Germinal center (tissue), 1 donor: ENCODE results near the gene ADARB1.
"Not testable (repeated sequence)": the region's sequence is repeated elsewhere in the genome, so short reads cannot be mapped to it uniquely, and the experiment has no call there.

Experiments
- DNase-seq: peaks from one replicate; pipeline ENCODE4 v3.0.0; 2012; ENCODE audit warnings: mixed read lengths, low spot score

ADARB1 gene

DNA sequence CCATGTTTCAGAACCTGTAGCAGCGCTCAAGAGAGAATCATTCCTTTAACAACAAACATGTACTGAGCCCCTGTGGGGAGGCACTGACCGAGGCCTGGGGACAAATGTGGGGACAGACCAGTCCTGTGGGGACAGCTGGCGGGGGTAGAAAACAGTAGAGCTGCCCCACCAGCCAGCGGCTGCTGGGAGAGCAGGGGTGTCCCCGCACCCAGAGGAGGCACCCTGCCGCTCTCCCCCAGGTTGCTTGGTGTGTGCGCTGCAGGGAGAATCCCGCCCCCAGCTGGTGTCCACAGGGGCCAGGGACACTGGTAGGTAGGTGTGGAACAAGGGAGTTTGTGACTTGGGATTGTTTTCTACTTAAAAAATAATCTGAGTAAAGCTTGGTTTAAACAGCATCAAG lies 62.1 kb downstream of the ADARB1 start:
- DNase-seq, result no peak

DNA sequence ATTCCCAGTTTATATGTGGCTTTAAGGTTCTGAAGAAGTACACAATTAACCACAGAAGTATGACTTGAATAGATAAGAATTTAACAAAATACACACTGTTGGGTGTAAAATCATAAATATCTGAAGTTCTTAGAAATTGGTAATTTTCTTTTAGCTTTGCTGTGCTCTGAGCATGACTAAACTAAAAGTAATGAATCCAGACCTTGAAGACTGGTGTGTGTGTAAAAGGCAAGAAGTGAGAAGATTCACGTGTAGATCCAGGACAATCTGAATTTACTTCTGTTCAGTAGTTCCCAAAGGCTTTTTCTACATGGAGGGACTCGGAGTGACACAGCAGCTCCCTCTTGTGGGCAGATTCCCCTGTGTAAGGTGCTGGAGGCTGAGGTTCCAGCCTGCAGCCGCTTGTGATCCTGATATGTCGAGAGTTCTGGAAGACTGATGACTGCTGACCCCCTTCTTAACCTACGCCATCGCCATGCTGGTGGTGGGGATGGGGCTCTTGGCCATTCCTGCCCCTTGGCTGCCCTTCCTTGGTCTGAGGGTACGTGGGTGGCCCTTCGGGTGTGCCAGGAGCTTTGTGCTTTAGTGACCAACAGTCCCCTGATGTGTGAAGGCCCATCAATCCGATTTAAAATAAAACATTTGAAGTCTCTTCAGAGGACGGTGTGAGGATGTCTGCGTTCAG lies 62.7 kb downstream of the ADARB1 start:
- DNase-seq, result peak; percentile 78

DNA sequence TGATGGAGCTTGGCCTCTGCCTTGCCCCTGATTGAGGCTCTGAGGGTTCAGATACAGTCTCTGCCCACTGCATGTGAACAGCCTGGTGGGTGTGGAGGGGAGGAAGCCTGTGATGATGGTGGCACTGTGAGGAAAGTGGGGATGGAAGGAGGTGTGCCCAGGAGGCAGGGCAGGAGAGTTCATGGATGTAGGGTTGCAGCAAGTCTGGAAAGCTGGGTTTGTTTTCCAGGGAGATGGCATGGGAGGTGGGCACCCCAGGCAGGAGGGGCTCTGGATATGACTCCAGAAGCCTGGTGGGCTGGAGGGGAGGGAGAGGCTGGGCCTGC lies 63.2 kb downstream of the ADARB1 start:
- no peak for DNase-seq

DNA sequence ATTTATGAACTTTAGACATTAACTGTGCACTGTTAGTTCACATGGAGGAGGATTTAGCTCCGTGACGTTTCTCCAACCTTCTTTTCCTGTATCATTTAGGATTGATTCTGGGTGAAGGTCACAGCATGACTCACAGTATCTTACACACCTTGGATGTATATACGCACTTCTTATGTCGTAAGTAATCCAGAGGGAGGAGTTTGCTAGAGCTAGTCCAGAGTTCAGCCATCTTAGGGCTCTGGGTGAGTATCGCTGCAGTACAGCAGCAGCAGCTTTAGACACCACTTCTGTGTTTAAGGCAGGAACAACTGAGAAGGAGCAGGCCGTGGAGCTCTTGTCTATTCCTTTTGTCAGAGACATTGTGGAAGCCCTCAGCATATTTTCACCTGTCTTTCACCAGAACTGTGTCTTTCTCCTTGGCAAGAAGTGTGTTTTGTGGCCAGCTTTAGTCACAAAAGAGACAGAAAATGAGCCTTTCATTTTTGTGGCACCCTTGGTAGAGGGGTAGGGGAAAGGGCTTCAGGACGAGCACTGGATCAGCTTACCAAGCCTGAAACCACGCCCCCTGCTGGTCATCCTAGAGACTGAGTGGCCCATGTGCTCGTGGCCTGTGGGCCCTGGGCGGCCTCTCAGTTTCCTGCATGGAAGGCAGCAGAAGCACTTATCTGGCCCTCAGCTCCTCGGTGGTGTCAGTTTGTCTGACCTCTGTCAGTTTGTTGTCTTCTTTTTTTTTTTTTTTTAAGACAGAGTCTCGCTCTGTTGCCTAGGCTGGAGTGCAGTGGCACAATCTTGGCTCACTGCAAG lies 64.0 kb downstream of the ADARB1 start:
- DNase-seq, result peak; percentile 58

DNA sequence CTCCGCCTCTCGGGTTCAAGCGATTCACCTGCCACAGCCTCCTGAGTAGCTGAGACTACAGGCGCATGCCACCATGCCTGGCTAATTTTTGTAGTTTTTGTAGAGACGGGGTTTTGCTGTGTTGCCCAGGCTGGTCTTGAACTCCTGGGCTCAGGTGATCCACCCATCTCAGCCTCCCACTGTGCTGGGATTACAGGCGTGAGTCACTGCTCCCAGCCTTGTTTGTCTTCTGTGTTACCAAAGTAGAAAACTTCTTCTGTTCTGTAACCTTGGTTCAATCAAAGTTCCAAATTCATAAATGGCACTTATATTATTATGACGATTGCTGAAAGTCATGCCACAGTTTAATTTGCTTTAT lies 64.6 kb downstream of the ADARB1 start:
- not testable (repeated sequence) for DNase-seq

DNA sequence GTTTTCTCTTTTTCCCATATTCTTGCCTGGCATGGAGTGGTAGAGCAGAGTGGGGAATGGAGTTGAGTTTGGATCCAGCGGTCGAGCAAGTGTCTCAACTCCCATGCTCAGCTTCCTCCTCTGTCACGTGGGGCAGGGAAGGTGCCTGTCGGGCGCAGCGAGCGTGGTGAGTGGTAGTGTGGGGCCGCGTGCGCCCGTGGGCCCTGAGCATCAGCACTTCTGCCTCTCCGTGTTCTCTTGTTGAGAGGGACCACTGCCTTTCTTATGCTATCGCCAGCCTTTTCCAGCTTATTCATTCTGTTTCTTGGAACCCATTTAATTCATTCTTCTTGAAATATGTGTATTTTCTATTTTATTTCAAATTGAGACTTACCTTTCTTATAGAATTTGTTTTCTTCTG lies 65.1 kb downstream of the ADARB1 start:
- DNase-seq, result no peak

DNA sequence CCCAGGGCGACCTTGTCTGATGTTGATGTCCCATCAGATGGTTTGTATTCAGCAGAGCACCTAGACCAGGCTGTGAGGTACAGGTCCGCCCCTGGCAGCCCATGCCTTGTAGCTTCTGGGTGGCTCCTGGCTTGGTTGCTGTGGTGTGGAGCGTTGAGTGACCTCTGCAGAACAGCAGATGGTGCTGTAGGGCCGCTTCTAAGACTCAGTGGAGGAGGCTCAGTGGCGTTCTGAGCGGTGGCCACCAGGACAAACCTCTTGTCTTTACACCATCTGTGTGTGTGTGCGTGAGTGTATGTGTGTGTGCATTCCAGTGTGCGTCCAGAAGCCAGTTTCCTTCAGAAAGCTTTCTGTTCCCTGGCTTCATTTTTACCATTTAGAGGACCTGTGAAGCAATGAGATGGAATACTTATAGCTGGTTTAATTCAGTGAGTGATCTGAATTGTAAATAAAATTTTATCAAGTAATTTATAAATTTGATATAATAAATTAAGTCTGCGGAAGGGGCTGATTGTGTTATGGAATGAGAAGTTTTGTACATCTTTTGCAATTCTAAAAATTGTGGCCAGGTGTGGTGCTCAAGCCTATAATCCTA lies 66.1 kb downstream of the ADARB1 start:
- DNase-seq, result peak; percentile 74

DNA sequence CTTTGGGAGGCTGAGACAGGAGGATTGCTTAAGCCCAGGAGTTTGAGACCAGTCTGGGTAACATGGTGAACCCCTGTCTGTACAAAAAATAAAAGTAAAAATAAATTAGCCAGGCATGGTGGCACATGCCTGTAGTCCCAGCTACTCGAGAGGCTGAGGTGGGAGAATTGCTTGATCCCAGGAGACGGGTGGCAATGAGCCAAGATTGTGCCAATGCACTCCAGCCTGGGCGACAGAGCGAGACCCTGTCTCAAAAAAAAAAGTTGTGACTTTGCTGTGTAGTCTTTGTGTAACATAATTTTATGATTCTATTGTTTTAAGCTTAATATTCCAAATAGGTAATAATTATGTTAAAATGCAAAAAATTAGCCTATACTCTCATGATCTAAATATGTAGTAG lies 66.6 kb downstream of the ADARB1 start:
- not testable (repeated sequence) for DNase-seq

DNA sequence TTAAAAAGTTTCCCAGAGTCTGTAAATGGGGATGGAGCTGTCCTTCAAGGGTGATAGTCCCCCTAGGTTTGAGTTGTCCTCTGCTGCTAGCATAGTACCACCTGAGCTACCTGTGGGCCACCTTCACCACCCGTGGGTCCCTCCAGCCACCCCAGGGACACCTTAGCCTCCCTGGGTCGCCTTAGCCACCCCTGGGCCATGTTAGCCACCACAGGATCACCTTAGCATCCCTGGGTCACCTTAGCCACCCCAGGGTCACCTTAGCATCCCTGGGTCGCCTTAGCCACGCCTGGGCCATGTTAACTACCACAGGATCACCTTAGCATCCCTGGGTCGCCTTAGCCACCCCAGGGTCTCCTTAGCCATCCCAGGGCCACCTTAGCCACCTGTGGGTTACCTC lies 67.1 kb downstream of the ADARB1 start:
- DNase-seq, result no peak

DNA sequence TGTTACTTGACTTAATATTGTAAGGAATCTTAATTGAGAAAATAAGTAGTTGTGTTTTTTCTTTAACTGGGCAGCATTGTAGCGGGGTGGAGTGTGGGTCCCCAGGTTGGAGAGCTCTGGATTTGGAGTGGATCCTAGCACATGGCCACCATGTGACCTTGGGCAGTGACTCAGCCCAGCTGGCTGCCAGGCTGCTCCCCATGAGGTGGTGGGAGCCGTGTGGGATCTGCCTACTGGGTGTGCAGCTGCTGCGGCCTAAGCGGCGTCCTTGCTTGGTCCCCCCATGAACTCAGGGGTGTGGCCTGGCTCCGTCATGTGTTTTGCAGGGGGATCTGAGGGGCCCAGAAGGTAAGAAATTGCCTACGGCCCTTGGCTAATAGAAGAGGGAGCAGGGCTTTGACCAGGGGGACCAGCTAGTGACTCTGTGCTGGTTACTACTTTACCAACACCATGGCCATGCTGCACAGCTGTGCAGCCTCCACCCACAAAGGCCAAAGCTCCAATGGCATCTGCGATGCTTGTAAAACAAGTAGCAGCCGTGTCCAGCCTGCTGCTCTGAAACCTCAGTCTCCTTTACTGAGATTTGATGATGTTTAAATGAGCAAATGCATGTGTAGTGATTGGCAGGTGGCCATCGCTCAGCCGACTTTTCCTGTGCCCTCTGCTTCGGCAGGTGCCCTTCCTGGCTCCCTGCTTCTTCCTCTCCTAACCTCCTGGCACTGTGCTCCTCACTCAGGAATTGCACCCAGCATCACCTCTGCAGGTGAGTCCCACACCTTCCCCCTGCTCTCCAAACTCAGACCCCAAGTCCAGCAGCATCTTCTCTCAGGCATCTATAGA lies 68.3 kb downstream of the ADARB1 start:
- DNase-seq, result no peak

DNA sequence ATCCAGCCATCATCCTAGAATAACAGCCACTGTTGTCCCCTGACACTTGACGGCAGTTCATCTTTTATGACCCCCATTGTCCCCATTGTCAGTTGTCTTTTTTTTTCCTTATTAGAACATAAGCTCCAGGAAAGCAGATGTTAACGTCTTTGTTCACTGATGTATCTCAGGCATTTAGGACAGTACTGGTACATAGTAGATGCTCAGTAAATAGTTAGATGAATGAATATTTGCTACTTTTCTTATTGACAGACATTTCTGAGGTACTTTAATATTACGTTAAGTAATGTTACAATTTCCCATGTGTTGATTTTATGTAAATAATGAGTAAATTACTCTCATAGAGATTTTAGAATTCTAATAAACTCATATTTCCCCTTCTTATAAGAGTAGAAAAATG lies 69.5 kb downstream of the ADARB1 start:
- no peak for DNase-seq

DNA sequence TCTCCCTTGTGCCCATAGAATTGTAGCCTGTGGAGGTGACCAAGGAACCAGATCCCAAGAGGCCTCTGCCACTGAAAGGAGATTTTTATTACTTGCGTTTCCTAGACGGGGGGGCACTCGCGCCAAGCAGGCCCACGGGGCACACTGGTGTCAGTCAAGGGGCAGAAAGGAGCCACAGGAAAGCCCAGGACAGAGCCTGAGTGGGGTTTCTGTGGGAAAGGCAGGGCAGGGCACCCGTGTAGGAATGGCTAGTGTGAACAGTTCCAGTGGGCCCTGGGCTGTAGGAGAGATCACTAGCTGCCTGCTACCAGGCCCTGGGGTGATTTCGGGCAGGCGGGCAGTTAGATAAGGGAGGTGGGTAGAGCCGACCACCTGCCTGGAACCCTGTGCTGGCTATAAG lies 70.8 kb downstream of the ADARB1 start:
- DNase-seq, result no peak

DNA sequence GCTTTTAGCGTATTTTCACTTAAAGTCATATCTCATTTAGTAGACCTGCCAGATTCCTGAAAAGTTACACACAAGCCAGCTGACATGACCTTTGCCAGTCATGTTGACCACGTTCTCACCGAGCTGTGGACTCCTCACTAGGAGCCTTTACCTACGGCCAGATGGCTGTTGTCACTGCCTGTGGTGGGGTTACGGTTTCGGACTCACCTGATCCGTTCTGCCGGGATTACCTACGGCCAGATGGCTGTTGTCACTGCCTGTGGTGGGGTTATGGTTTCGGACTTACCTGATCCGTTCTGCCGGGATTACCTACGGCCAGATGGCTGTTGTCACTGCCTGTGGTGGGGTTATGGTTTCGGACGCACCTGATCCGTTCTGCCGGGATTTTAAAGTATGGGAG lies 71.5 kb downstream of the ADARB1 start:
- DNase-seq, result not testable (repeated sequence)

DNA sequence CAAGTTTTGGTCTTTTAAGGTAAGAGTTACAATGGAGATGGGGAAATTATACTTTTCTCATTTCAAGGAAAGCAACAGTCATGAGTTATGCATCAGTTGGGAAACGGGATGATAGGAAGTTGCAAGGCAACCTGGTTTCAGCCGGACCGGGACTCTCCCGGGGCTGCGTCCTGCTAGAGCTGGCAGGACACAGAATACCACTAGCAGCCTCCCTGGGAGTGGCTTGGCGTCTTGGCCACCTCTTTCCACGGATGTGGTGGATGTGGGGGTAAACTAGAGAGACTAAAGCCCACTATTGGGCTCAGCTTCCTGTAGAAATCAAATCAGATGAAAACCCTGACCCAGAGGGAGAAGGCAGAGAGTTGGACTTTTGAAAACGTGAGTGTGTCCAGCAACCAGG lies 71.9 kb downstream of the ADARB1 start:
- DNase-seq, result no peak

DNA sequence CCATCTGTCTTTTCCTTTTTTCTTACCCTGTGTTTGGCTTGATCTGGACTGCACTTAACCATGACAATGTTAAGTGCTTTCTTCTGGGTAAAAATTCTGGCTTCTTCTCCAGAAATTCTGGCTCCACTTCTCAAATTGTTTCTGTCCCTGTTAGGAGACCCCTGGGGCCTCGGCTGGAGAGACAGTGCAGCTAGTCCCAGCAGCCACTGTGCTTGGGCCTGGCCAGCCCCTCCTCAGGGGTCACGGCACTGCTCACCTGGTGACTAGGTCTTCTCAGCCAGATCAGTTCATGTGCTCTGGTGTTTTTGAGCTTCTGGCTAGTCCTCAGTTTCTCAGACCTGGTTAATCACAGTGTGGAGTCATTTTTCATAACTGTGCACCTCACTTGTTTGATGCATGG lies 72.4 kb downstream of the ADARB1 start:
- no peak for DNase-seq

DNA sequence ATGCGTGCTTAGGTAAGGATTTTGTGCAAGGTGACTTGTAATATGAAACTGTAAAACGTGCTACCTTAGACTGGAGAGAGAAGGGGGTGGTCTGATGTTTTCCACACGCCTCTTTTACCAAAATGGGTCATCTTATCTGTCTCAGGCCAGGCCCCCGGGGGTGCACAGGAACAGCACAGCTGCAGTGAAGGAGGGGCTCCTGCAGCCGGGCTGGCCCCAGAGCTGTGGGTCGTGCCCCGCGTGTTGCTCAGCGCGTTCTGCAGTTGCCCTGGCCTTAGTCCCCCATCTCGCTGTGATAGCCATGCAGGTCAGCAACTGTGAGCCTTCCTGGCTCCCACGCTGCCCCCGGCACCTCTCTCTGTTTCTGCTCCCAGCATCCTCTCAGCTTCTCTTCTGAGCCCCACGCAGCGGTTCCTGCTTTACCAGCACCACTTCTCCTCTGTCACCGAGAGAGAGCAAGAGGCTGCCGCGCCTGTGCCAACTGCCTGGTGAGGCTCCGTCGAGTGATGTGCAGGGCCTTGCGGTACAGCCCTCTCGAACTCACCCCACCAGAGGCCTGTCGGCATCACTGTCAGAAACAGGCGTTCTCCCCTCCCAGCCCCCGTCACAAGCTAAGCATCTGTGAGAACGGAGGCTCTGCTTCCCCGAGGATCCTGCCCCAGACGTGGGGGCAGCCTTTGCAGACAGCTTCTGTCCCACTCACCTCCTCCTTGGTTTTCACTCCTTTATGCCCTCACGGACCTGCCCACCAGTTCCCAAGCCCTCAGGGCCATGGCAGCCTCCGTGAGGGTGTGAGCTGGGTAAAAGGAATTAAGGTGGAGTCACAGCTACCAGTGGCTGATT lies 73.3 kb downstream of the ADARB1 start:
- no peak for DNase-seq

DNA sequence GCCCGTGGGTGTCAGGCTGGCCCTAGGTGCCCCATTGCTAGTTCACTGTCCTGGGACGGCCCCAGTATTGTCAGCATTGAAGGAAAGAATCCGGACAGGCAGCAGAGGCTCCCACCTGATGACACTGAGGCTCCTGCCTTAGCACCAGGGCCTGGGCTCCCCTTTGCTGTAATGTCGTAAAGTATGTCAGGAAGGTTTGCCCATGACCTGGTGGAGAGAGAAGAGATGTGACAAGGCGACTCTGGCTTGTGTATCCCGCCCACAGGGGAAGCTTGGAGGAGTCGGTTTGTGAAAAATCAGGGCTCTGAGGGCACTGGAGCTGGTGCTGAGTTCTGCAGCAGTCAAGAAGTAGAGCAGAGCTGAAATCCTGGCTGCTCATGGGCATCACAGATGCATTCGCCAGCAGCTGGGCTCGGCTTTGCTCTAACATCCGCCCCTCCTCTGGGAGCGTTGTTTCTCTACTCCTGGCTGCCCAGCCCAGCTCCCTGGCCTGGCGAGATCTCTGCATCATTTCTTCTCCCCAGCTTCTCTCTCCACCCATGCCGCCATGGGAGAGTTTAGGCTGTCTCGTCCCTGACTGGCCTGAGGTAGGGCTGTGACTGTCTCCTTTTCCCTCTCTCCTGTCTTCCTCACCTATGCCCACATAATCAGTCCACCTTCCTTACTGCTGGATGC lies 74.1 kb downstream of the ADARB1 start:
- no peak for DNase-seq

DNA sequence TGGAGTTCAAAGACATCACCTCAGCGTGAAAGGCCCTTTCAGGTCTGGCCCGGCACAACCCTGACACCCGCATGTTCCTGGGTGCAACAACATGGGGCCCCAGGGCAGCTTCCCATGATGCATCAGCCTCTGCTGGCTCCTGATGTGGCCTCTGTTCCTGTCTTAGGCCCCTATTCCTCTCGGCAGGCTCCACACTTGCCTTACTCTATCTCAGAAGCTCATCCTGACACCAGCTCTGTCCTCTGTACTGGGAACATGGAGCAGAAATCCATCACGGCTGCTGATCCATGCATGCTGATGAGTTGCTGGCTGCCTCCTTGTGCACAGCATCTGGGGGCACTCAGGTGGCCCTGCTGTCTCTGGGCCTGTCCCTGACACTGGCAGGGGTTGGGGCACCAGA lies 74.6 kb downstream of the ADARB1 start:
- DNase-seq, result no peak

DNA sequence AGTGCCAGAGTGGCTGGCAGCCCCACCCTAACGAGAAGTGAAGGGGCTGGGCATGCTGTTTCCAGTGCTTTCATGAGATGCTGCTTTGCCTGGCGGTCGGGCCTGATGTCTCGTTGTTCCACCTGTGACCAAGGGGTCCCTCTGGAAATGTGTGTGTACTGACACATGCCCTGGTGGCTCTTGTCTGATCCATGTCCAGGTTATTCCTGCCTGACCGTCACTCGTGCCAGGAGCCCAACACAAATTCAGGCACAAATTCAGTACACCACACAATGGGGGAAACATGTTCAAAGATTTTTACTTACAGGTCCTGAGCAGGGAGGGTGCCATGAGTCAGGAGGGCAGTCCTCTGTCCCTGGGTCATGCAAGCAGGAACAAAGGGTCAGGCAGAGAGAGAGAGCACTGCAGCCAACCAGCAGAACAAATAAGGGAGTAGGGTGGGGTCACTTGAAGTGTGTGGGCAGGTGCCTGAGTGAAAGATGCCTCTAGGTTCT lies 76.3 kb downstream of the ADARB1 start:
- no peak for DNase-seq

DNA sequence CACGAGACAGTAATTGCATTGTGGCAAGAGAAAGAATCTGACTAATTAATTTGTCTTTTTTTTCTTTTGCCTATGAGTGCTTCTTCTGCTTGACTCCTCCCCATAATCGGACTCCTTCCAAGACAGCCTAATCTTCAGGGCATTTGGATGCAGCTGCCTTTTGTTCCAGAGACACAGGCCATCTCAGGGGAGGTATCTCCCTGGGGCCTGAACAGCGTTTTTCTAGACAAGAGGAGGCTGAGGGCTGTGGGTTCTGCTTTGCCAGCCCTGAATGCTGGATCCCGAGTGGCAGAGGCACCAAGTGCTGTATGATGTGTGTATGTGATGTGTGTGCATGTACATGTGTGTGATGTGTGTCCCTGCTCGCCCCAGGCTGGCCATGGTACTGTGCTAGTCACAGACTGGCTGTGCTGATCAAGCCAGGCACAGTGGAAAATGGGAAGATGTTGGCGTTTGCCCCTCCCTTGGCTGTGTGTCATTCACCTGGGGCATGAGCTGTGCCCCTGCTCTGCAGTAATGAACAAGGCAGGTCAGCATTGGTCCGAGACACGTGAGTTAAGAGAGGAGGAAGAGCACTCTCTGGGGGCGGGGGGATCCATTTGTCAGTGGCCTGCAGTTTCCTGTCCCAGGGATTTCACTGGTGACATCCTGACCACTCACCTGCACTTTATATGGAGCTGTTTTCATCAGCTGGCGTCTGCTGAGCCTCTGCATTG lies 77.2 kb downstream of the ADARB1 start:
- no peak for DNase-seq
